SK-N-MC (cell line): Measurements from ENCODE around the gene PRMT9.

Experiments
- EZH2 ChIP-seq: fragments of 200-600 bp; sonication (generic); IDR thresholded peaks from one replicate; pipeline ENCODE4 v1.6.1; 2017; ENCODE audit warnings: antibody characterized with exemption
- POLR2AphosphoS5 ChIP-seq: IDR thresholded peaks from 2 replicates; pipeline ENCODE4 v1.6.1; 2012; ENCODE audit warnings: mild to moderate bottlenecking, low read depth, low read length, borderline replicate concordance

GRCh38 chr4:147648656-147649055 lies 35.3 kb downstream of the PRMT9 start:
- TF ChIP-seq EZH2 = no peak
- no peak for TF ChIP-seq POLR2AphosphoS5
